T-helper 17 cell (primary cell): ENCODE data around the gene FARP2. TPM values are rescaled to one million over a fixed set of nuclear protein-coding genes. Genes with fewer than 3 reads are reported as not detected.
"Not testable (repeated sequence)": the region's sequence is repeated elsewhere in the genome, so short reads cannot be mapped to it uniquely, and the experiment has no call there.

ENCODE experiments used
- ATAC-seq: fragments of 150-1000 bp; cut with Tn5 transposase; 2 replicates; pipeline ENCODE4 v1.10.0; 2021; ENCODE audit warnings: mild to moderate bottlenecking, moderate library complexity
- DNase-seq, 3 donors: peaks; one replicate each; pipeline versions ENCODE4 v3.0.0 to v3.0.0-alpha.2; 2020 to 2021
- H3K9me3 ChIP-seq: one replicate; pipeline ENCODE4 v1.7.0; 2013; ENCODE audit warnings: low read length, mild to moderate bottlenecking; ENCODE audit not compliant: control insufficient read depth, poor library complexity, severe bottlenecking
- H3K27ac Mint-ChIP-seq: one replicate; pipeline ENCODE4 v1.8.0; 2022; ENCODE audit warnings: mild to moderate bottlenecking, moderate library complexity, mixed read lengths
- H3K27me3 Mint-ChIP-seq: one replicate; pipeline ENCODE4 v1.8.0; 2022; ENCODE audit warnings: mixed read lengths
- H3K36me3 Mint-ChIP-seq: one replicate; pipeline ENCODE4 v1.8.0; 2022; ENCODE audit warnings: low read depth, mixed read lengths
- H3K4me1 Mint-ChIP-seq: one replicate; pipeline ENCODE4 v1.8.0; 2022; ENCODE audit warnings: mild to moderate bottlenecking, mixed read lengths
- H3K4me3 Mint-ChIP-seq: one replicate; pipeline ENCODE4 v1.8.0; 2022; ENCODE audit warnings: mild to moderate bottlenecking, moderate library complexity, mixed read lengths
- total RNA-seq, 4 donors: library from RNA in 2 of 4; stranded (reverse) in 2 of 4; gene quantifications; one replicate each; pipeline ENCODE4 v1.2.3 and lab custom pipeline; 2022 to 2026

The FARP2 gene
- total RNA-seq, 2 donors from 2014 or later = 18.0 to 28.1 TPM

GRCh38 chr2:241445426-241445825 is 89.3 kb downstream of the FARP2 start:
- peaks cover 2% of the 10 kb centered on the region for H3K36me3 Mint-ChIP-seq
- peaks cover 13% of the 10 kb centered on the region for H3K4me1 Mint-ChIP-seq
- DNase-seq (no peak), ATAC-seq (no peak)
- no peak overlapping the region for H3K4me3 Mint-ChIP-seq
- H3K9me3 ChIP-seq = no peaks in the 10 kb centered on the region
- peaks cover 30% of the 10 kb centered on the region for H3K27me3 Mint-ChIP-seq
- no peak overlapping the region for H3K27ac Mint-ChIP-seq

DNA sequence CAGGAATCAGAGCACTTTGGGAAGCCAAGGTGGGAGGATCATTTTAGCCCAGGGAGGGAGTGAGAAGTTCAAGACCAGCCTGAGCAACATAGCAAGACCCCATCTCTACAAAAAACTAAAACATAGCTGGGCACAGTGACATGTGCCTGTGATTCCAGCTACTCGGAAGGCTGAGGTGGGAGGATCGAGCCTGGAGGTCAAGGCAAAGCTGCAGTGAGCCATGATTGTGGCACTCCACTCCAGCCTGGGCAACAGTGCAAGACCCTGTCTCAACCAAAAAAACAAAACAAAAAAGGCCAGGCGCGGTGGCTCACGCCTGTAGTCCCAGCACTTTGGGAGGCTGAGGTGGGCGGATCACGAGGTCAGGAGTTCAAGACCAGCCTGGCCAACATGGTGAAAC is 94.0 kb downstream of the FARP2 start:
- DNase-seq, H3K4me1 Mint-ChIP-seq, ATAC-seq, H3K9me3 ChIP-seq, H3K4me3 Mint-ChIP-seq, H3K36me3 Mint-ChIP-seq, H3K27ac Mint-ChIP-seq: not testable (repeated sequence)
- peaks cover 13% of the 10 kb centered on the region for H3K27me3 Mint-ChIP-seq

DNA sequence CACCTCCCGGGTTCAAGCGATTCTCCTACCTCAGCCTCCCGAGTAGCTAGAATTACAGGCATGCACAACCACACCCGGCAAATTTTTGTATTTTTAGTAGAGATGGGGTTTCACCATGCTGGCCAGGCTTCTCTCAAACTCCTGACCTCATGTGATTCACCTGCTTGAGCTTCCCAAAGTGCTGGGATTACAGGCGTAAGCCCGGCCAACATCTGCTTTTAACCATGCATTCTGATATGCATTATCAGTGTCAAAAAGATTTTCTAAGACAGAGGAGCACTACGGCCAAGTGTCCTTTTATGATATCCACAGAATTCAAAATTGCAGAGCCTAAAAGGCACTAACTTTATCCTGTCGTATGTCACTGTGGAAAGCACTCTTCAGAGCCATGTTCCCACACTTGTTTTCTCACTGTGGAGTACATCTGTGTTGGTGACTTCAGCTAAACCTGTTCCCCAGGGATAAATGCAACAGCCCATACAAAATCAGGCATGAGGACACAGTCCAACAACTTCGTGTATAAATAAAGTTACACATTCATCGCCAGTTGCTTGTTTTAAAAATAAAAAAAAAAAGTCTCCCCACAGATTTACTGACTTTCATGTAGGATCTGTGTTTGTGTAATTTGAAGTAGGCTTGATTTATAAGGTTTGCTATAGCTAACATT is 95.9 kb downstream of the FARP2 start:
- no peaks in the 10 kb centered on the region for H3K9me3 ChIP-seq
- H3K27ac Mint-ChIP-seq = no peak overlapping the region
- H3K4me1 Mint-ChIP-seq = no peaks in the 10 kb centered on the region
- H3K36me3 Mint-ChIP-seq = no peaks in the 10 kb centered on the region
- DNase-seq (no peak), ATAC-seq (no peak)
- H3K27me3 Mint-ChIP-seq = peaks cover 6% of the 10 kb centered on the region
- H3K4me3 Mint-ChIP-seq = no peak overlapping the region

DNA sequence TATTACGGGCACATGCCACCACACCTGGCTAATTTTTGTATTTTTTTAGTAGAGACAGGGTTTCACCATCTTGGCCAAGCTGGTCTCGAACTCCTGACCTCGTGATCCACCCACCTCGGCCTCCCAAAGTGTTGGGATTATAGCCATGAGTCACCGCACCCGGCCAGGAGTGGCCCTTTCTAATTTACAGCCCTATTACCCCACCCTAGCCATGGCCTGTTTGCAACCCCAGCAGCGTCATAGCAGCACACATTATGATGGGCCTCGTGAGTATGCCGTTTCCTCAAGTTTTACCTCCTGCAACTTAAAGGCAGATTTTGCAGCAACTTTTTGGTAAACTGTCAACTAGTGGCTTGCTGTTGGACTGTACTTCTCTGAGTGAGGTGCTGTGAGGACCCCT is 97.8 kb downstream of the FARP2 start:
- H3K27ac Mint-ChIP-seq, H3K4me1 Mint-ChIP-seq, DNase-seq, H3K36me3 Mint-ChIP-seq, H3K9me3 ChIP-seq, H3K27me3 Mint-ChIP-seq, H3K4me3 Mint-ChIP-seq, ATAC-seq: not testable (repeated sequence)

DNA sequence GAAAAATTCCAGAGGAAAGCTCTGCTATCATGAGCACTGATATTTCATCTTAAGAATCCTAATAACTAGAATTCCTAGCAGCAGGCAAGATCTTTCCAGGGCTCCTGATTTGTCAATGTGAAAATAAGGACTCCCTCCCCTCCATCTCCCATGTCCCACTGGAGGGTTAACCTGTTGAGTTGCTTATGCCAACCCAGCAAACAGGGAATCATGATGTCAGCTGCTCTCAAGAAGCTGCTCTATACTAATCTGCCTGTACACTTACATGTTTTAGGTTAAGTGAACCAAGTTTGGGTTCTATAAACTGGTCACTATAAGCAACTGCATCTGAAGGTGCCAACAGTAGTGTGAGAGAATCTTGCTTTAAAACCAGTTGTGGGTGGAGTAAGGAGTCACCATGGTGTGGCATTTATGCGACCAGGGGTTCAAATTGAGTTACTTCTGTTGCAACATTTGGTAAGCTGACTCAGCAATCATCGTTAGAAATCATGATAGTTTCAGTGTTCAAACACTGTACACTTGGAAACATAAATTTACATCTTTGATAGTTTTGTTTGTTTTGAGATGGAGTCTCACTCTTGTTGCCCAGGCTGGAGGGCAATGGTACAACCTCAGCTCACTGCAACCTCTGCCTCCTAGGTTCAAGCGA is 98.9 kb downstream of the FARP2 start:
- H3K4me1 Mint-ChIP-seq = no peaks in the 10 kb centered on the region
- no peaks in the 10 kb centered on the region for H3K27me3 Mint-ChIP-seq
- H3K9me3 ChIP-seq = no peaks in the 10 kb centered on the region
- H3K4me3 Mint-ChIP-seq = no peak overlapping the region
- no peak for ATAC-seq
- H3K27ac Mint-ChIP-seq = no peak overlapping the region
- no peaks in the 10 kb centered on the region for H3K36me3 Mint-ChIP-seq
- no peak for DNase-seq

GRCh38 chr2:241456546-241456945 is 100.5 kb downstream of the FARP2 start:
- Mint-ChIP-seq H3K36me3 (no peaks in the 10 kb centered on the region), H3K4me3 (no peak overlapping the region), H3K27me3 (no peaks in the 10 kb centered on the region), H3K27ac (no peak overlapping the region), H3K4me1 (no peaks in the 10 kb centered on the region)
- DNase-seq (no peak), ATAC-seq (no peak)
- no peaks in the 10 kb centered on the region for H3K9me3 ChIP-seq

DNA sequence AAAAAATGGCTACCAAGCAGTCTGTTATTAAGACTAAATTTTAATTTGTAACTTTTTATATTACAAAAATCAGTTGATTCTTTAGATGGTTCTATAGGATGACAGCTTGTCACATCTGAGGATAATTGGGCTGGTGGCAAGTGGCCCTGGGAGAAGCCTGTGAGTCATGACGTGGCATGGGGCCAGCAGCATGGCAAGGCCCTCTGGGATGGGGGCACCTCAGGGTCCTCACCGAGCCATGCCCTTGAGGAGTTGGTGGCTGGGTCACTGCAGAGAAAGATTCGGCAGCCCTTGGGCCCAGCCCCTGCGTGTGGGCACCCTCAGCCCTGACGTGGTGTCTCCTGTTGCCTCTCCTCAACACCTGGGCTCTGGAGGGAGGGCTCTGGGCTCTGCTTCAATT is 102.6 kb downstream of the FARP2 start:
- Mint-ChIP-seq H3K36me3 (no peaks in the 10 kb centered on the region), H3K27ac (no peak overlapping the region), H3K27me3 (no peaks in the 10 kb centered on the region), H3K4me1 (no peaks in the 10 kb centered on the region), H3K4me3 (no peak overlapping the region)
- no peaks in the 10 kb centered on the region for H3K9me3 ChIP-seq
- ATAC-seq (no peak), DNase-seq (no peak)

DNA sequence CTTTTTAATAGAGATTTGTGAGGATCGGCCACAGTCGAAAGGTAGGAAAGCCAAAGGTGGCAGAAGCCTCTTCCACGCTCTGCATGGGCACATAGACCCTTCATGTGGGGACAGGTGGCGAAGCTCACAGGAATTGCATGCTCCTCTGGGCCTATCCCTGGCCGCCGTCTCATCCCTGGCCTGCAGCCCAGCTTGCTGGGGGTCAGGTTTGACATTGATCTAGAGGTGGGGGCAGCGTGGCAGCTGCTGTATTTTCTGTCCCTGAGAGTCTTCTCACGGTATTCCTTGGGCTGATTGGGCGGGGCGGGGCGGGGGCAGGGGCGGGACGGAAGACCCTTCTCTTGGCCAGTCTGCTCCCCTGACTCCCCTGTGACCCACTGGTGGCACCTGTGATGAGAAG is 103.4 kb downstream of the FARP2 start:
- no peaks in the 10 kb centered on the region for H3K9me3 ChIP-seq

GRCh38 chr2:241460631-241461030 is 104.5 kb downstream of the FARP2 start:
- DNase-seq = no peak
- Mint-ChIP-seq H3K4me1 (no peaks in the 10 kb centered on the region), H3K27me3 (no peaks in the 10 kb centered on the region), H3K27ac (no peak overlapping the region), H3K36me3 (no peaks in the 10 kb centered on the region), H3K4me3 (no peak overlapping the region)
- H3K9me3 ChIP-seq = no peaks in the 10 kb centered on the region
- ATAC-seq = no peak

More for the DNA sequence above, 103.4 kb downstream of the FARP2 start:
- ATAC-seq (no peak), DNase-seq (no peak)
- Mint-ChIP-seq H3K27me3 (no peaks in the 10 kb centered on the region), H3K36me3 (no peaks in the 10 kb centered on the region), H3K4me3 (no peak overlapping the region), H3K27ac (no peak overlapping the region), H3K4me1 (no peaks in the 10 kb centered on the region)

- no peaks in the 10 kb centered on the region for H3K9me3 ChIP-seq
- H3K27ac Mint-ChIP-seq = no peak overlapping the region
- H3K36me3 Mint-ChIP-seq = no peaks in the 10 kb centered on the region
- no peaks in the 10 kb centered on the region for H3K27me3 Mint-ChIP-seq
- no peak overlapping the region for H3K4me3 Mint-ChIP-seq
- DNase-seq = no peak
- no peak for ATAC-seq
- H3K4me1 Mint-ChIP-seq = no peaks in the 10 kb centered on the region
Observed at GRCh38 chr2:241461693-241462677, 105.9 kb downstream of the FARP2 start.

DNA sequence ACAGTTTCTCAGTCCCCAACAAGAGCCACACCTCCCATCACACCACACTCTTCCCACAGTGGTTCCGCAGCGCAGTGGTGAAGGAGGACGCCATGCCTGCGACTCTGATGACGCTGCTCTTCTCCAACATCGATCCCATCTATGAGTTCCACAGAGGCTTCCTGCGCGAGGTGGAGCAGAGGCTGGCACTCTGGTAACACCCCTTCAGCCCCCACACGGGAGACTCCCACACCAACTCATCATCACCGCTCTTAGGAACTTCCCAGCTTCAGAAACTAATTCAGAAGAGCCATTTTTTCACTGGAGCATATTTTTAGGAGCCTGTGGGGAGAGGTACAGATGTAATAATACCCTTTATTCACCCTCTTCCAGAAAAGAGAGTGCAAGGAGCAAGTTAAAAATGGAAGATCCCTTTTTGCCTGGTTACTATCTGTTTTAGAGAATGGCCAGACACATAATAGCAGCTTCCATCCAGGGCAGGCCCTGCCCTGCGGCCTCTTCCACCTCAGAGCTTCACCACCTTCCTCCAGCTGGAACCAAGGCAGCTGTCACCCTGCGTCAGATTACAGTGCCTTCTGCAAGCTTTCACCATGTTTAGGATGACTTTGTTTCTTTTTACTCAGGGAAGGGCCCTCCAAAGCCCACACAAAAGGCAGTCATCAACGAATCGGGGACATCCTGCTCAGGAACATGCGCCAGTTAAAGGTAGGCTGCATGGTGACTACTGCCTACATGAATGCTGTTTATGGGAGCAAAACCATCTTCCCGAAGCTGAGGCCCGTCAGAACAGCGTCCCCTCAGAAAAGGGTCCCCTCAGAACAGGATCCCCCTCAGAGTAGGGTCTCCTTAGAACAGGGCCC is 107.4 kb downstream of the FARP2 start:
- no peak for DNase-seq
- no peaks in the 10 kb centered on the region for H3K36me3 Mint-ChIP-seq
- ATAC-seq = no peak
- no peaks in the 10 kb centered on the region for H3K27me3 Mint-ChIP-seq
- H3K4me3 Mint-ChIP-seq = no peak overlapping the region
- no peak overlapping the region for H3K27ac Mint-ChIP-seq
- no peaks in the 10 kb centered on the region for H3K9me3 ChIP-seq
- H3K4me1 Mint-ChIP-seq = no peaks in the 10 kb centered on the region

GRCh38 chr2:241465543-241465942 is 109.5 kb downstream of the FARP2 start:
- Mint-ChIP-seq H3K4me3 (no peak overlapping the region), H3K36me3 (no peaks in the 10 kb centered on the region), H3K27ac (no peak overlapping the region), H3K4me1 (peaks cover 3% of the 10 kb centered on the region), H3K27me3 (no peaks in the 10 kb centered on the region)
- DNase-seq (no peak), ATAC-seq (no peak)
- no peaks in the 10 kb centered on the region for H3K9me3 ChIP-seq

DNA sequence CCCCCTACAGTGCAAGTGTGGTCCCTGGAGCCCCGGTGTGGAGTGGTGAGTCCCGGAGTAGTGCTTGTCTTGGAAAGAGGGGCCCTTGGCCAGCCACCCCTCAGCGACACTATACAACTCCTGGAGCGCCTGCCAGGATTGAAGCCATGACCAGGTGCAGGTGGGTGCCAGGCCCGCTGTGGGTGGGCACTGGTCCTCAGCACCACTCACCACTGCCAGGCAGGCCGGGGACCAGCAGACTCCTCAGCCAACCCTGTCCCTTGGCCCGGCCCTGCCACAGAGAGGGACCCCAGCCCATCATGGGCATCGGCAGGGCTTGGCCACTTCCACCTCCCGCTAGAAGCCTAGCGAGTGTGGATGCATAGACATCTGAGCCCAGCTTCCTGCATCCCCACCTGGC is 110.1 kb downstream of the FARP2 start:
- no peaks in the 10 kb centered on the region for H3K27me3 Mint-ChIP-seq

More for the DNA sequence above, 110.1 kb downstream of the FARP2 start:
- no peaks in the 10 kb centered on the region for H3K36me3 Mint-ChIP-seq
- DNase-seq (no peak), ATAC-seq (no peak)
- H3K4me1 Mint-ChIP-seq = peaks cover 3% of the 10 kb centered on the region
- no peak overlapping the region for H3K27ac Mint-ChIP-seq
- H3K4me3 Mint-ChIP-seq = no peak overlapping the region
- no peaks in the 10 kb centered on the region for H3K9me3 ChIP-seq
